Measurements from ENCODE around the gene NFE2L1.
"Not testable (repeated sequence)": the region's sequence is repeated elsewhere in the genome, so short reads cannot be mapped to it uniquely, and the experiment has no call there.

The NFE2L1 gene

DNA sequence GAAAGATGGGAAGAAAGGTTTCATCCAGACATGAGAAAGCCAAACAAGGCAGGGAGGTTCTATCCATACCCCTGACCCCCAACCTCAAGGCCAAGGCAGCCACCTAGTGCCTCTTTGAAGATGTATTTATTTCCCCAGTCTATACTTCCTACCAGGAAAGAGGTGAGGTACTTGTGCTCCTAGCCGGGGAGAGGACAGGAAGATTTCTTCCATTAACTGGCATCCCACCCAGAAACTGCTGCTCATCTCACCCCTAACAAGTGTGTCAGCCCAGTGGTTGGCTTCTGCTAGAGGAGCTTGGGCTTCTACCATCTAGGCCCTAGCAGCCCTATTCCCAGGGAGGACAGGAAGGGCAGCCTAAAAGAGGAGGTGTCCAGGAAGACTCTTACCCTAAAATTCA, 19.4 kb upstream of the NFE2L1 start:
- Histone ChIP-seq H3K27me3 (ENCODE audit: insufficient read depth, low read length, poor library complexity) (no peaks in the 10 kb centered on the region), H3K27ac (ENCODE audit: low read depth, low read length) (no peak overlapping the region), H3K36me3 (ENCODE audit: control insufficient read depth, insufficient read depth, low read length) (no peaks in the 10 kb centered on the region), H3K79me2 (ENCODE audit: control insufficient read depth, insufficient read depth, low read length) (no peaks in the 10 kb centered on the region), H3K23ac (ENCODE audit: low read length) (no peak overlapping the region), H2BK5ac (ENCODE audit: low read length) (no peak overlapping the region), H2BK15ac (replicated peaks; ENCODE audit: low read depth) (no peak overlapping the region), H3K4ac (ENCODE audit: low read depth, low read length) (no peak overlapping the region), H3K79me1 (ENCODE audit: low read length) (no peaks in the 10 kb centered on the region), H4K8ac (ENCODE audit: low read depth, low read length) (no peak overlapping the region), H3K4me2 (ENCODE audit: low read length) (no peak overlapping the region), H2AK5ac (ENCODE audit: low read length) (no peak overlapping the region), H2BK120ac (ENCODE audit: low read depth, low read length) (no peak overlapping the region), H3K9ac (ENCODE audit: low read length) (no peak overlapping the region), H4K5ac (ENCODE audit: low read length) (no peak overlapping the region), H3K18ac (ENCODE audit: low read length) (no peak overlapping the region), H3K56ac (ENCODE audit: low read length) (no peak overlapping the region), H3K4me3 (ENCODE audit: low read length) (no peak overlapping the region), H3K4me1 (ENCODE audit: control insufficient read depth, low read depth, low read length) (peaks cover 2% of the 10 kb centered on the region)
- WGBS (ENCODE audit: extremely low coverage, insufficient coverage, low lambda C conversion rate): no CpG with 5 or more reads among the region's 1 CpG
- no peak for DNase-seq

DNA sequence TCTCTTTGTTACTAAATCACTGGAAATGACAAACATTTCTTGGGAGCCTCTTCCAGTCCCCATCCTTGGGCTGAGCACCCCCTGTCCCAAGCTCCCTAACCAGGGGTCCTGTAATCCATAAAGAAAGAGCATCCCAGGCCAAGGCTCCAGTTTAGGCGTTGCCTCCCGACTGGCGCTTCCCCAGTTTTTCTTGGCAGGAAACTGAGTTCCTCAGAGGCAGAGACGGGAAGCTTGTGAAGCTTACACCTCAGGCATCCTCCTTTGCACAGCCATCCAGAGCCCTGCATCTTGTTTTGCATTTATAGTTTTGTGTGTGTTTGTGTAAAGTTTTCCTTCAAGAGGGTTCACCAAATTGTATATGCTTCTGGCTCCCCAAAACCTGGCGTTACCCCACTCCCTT, 17.6 kb upstream of the NFE2L1 start:
- Histone ChIP-seq H3K56ac (ENCODE audit: low read length) (no peak overlapping the region), H3K79me1 (ENCODE audit: low read length) (no peaks in the 10 kb centered on the region), H2BK120ac (ENCODE audit: low read depth, low read length) (no peak overlapping the region), H3K18ac (ENCODE audit: low read length) (no peak overlapping the region), H4K8ac (ENCODE audit: low read depth, low read length) (no peak overlapping the region), H3K9ac (ENCODE audit: low read length) (no peak overlapping the region), H3K27me3 (ENCODE audit: insufficient read depth, low read length, poor library complexity) (no peaks in the 10 kb centered on the region), H3K79me2 (ENCODE audit: control insufficient read depth, insufficient read depth, low read length) (no peaks in the 10 kb centered on the region), H2BK15ac (replicated peaks; ENCODE audit: low read depth) (no peak overlapping the region), H3K23ac (ENCODE audit: low read length) (no peak overlapping the region), H4K5ac (ENCODE audit: low read length) (no peak overlapping the region), H2AK5ac (ENCODE audit: low read length) (no peak overlapping the region), H2BK5ac (ENCODE audit: low read length) (no peak overlapping the region), H3K27ac (ENCODE audit: low read depth, low read length) (no peak overlapping the region), H3K4me1 (ENCODE audit: control insufficient read depth, low read depth, low read length) (peaks cover 2% of the 10 kb centered on the region), H3K36me3 (ENCODE audit: control insufficient read depth, insufficient read depth, low read length) (no peaks in the 10 kb centered on the region), H3K4ac (ENCODE audit: low read depth, low read length) (no peak overlapping the region), H3K4me2 (ENCODE audit: low read length) (no peak overlapping the region), H3K4me3 (ENCODE audit: low read length) (no peak overlapping the region)
- no CpG with 5 or more reads among the region's 5 CpGs for WGBS (ENCODE audit: extremely low coverage, insufficient coverage, low lambda C conversion rate)
- DNase-seq: no peak

DNA sequence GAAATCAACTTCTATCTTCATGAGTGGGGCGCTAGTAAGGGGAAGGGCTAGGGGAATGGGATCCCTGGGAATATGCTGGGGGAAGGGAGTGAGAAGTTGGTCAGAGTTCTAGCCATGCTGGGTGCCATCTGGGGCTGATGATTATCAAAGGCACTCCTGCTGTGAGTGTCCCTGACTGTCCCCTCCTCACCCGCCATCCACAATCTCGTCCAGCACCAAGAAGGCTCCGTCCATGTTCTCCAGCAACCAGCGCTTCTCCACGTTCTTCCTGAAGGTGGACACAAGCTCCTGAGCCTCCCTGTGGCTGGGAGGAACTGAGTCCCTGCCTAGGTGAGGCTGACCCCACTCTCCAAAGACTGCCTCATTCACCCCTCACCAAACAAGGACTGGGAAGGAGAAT, 16.2 kb upstream of the NFE2L1 start:
- H3K18ac ChIP-seq (ENCODE audit: low read length): no peak overlapping the region
- H3K36me3 ChIP-seq (ENCODE audit: control insufficient read depth, insufficient read depth, low read length): no peaks in the 10 kb centered on the region
- H3K27me3 ChIP-seq (ENCODE audit: insufficient read depth, low read length, poor library complexity): no peaks in the 10 kb centered on the region
- no peak for DNase-seq
- no peak overlapping the region for H3K56ac ChIP-seq (ENCODE audit: low read length)
- H3K4me2 ChIP-seq (ENCODE audit: low read length): no peak overlapping the region
- H3K79me1 ChIP-seq (ENCODE audit: low read length): no peaks in the 10 kb centered on the region
- H3K27ac ChIP-seq (ENCODE audit: low read depth, low read length): no peak overlapping the region
- H2BK5ac ChIP-seq (ENCODE audit: low read length): no peak overlapping the region
- H2AK5ac ChIP-seq (ENCODE audit: low read length): no peak overlapping the region
- H4K5ac ChIP-seq (ENCODE audit: low read length): no peak overlapping the region
- H3K23ac ChIP-seq (ENCODE audit: low read length): no peak overlapping the region
- H3K4ac ChIP-seq (ENCODE audit: low read depth, low read length): no peak overlapping the region
- H4K8ac ChIP-seq (ENCODE audit: low read depth, low read length): no peak overlapping the region
- no CpG with 5 or more reads among the region's 6 CpGs for WGBS (ENCODE audit: extremely low coverage, insufficient coverage, low lambda C conversion rate)
- no peak overlapping the region for H2BK120ac ChIP-seq (ENCODE audit: low read depth, low read length)
- H3K9ac ChIP-seq (ENCODE audit: low read length): no peak overlapping the region
- H3K79me2 ChIP-seq (ENCODE audit: control insufficient read depth, insufficient read depth, low read length): no peaks in the 10 kb centered on the region
- H2BK15ac ChIP-seq (replicated peaks; ENCODE audit: low read depth): no peak overlapping the region
- H3K4me1 ChIP-seq (ENCODE audit: control insufficient read depth, low read depth, low read length): no peaks in the 10 kb centered on the region
- no peak overlapping the region for H3K4me3 ChIP-seq (ENCODE audit: low read length)

DNA sequence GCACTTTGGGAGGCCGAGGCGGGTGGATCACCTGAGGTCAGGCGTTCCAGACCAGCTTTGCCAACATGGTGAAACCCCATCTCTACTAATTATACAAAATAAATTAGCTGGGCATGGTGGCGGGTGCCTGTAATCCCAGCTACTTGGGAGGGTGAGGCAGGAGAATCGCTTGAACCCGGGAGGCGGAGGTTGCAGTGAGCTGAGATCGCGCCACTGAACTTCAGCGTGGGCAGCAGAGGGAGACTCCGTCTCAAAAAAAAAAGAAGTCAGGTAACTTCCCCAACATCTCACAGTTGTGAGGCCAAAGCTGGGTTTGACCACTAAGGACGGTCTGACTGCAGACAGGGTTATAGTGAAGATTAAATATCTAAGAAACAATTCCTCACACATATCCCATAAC, 13.4 kb upstream of the NFE2L1 start:
- H3K27ac ChIP-seq (ENCODE audit: low read depth, low read length); H3K18ac ChIP-seq (ENCODE audit: low read length); H3K27me3 ChIP-seq (ENCODE audit: insufficient read depth, low read length, poor library complexity); H2AK5ac ChIP-seq (ENCODE audit: low read length); H3K4me1 ChIP-seq (ENCODE audit: control insufficient read depth, low read depth, low read length); H2BK15ac ChIP-seq (replicated peaks; ENCODE audit: low read depth); H3K56ac ChIP-seq (ENCODE audit: low read length); H4K5ac ChIP-seq (ENCODE audit: low read length); H4K8ac ChIP-seq (ENCODE audit: low read depth, low read length); H3K23ac ChIP-seq (ENCODE audit: low read length); H3K4me2 ChIP-seq (ENCODE audit: low read length); DNase-seq; H3K4ac ChIP-seq (ENCODE audit: low read depth, low read length); H2BK120ac ChIP-seq (ENCODE audit: low read depth, low read length); H3K79me2 ChIP-seq (ENCODE audit: control insufficient read depth, insufficient read depth, low read length); H3K9ac ChIP-seq (ENCODE audit: low read length); H3K36me3 ChIP-seq (ENCODE audit: control insufficient read depth, insufficient read depth, low read length); H3K79me1 ChIP-seq (ENCODE audit: low read length); H2BK5ac ChIP-seq (ENCODE audit: low read length); H3K4me3 ChIP-seq (ENCODE audit: low read length): not testable (repeated sequence)
- no CpG with 5 or more reads among the region's 12 CpGs for WGBS (ENCODE audit: extremely low coverage, insufficient coverage, low lambda C conversion rate)

- no peak overlapping the region for H3K9ac ChIP-seq (ENCODE audit: low read length)
- H2BK120ac ChIP-seq (ENCODE audit: low read depth, low read length): no peak overlapping the region
- no peak overlapping the region for H4K5ac ChIP-seq (ENCODE audit: low read length)
- no peak overlapping the region for H3K4me2 ChIP-seq (ENCODE audit: low read length)
- no peak overlapping the region for H2BK15ac ChIP-seq (replicated peaks; ENCODE audit: low read depth)
- H3K27me3 ChIP-seq (ENCODE audit: insufficient read depth, low read length, poor library complexity): peaks cover 7% of the 10 kb centered on the region
- no peaks in the 10 kb centered on the region for H3K79me1 ChIP-seq (ENCODE audit: low read length)
- no peak overlapping the region for H3K23ac ChIP-seq (ENCODE audit: low read length)
- no peak overlapping the region for H4K8ac ChIP-seq (ENCODE audit: low read depth, low read length)
- no peak overlapping the region for H3K56ac ChIP-seq (ENCODE audit: low read length)
- DNase-seq: no peak
- WGBS (ENCODE audit: extremely low coverage, insufficient coverage, low lambda C conversion rate): no CpG with 5 or more reads among the region's 6 CpGs
- H3K79me2 ChIP-seq (ENCODE audit: control insufficient read depth, insufficient read depth, low read length): no peaks in the 10 kb centered on the region
- no peak overlapping the region for H3K4me3 ChIP-seq (ENCODE audit: low read length)
- peaks cover 2% of the 10 kb centered on the region for H3K4me1 ChIP-seq (ENCODE audit: control insufficient read depth, low read depth, low read length)
- no peaks in the 10 kb centered on the region for H3K36me3 ChIP-seq (ENCODE audit: control insufficient read depth, insufficient read depth, low read length)
- H2AK5ac ChIP-seq (ENCODE audit: low read length): no peak overlapping the region
- no peak overlapping the region for H3K4ac ChIP-seq (ENCODE audit: low read depth, low read length)
- H3K18ac ChIP-seq (ENCODE audit: low read length): no peak overlapping the region
- no peak overlapping the region for H3K27ac ChIP-seq (ENCODE audit: low read depth, low read length)
- no peak overlapping the region for H2BK5ac ChIP-seq (ENCODE audit: low read length)
Observed at GRCh38 chr17:48036693-48037035, 11.5 kb upstream of the NFE2L1 start.

- peak within 1 kb of the TSS; percentile 30 for H3K4me3 ChIP-seq (ENCODE audit: low read length)
- H3K79me1 ChIP-seq (ENCODE audit: low read length): no peaks in the 10 kb centered on the region
- H3K18ac ChIP-seq (ENCODE audit: low read length): peak within 1 kb of the TSS; percentile 24
- no peak within 1 kb of the TSS for H2BK120ac ChIP-seq (ENCODE audit: low read depth, low read length)
- no peak within 1 kb of the TSS for H4K8ac ChIP-seq (ENCODE audit: low read depth, low read length)
- peak within 1 kb of the TSS; percentile 75 for H3K4me2 ChIP-seq (ENCODE audit: low read length)
- no peak for DNase-seq
- H4K5ac ChIP-seq (ENCODE audit: low read length): no peak within 1 kb of the TSS
- no peak within 1 kb of the TSS for H3K27ac ChIP-seq (ENCODE audit: low read depth, low read length)
- peak within 1 kb of the TSS; percentile 80 for H3K56ac ChIP-seq (ENCODE audit: low read length)
- H3K4me1 ChIP-seq (ENCODE audit: control insufficient read depth, low read depth, low read length): peaks cover 2% of the 10 kb centered on the region
- H2BK15ac ChIP-seq (replicated peaks; ENCODE audit: low read depth): no peak within 1 kb of the TSS
- H2BK5ac ChIP-seq (ENCODE audit: low read length): no peak within 1 kb of the TSS
- H3K27me3 ChIP-seq (ENCODE audit: insufficient read depth, low read length, poor library complexity): peaks cover 7% of the 10 kb centered on the region
- WGBS (ENCODE audit: extremely low coverage, insufficient coverage, low lambda C conversion rate): no CpG with 5 or more reads among the region's 73 CpGs
- H3K23ac ChIP-seq (ENCODE audit: low read length): peak within 1 kb of the TSS; percentile 80
- no peak within 1 kb of the TSS for H3K4ac ChIP-seq (ENCODE audit: low read depth, low read length)
- no peaks in the 10 kb centered on the region for H3K36me3 ChIP-seq (ENCODE audit: control insufficient read depth, insufficient read depth, low read length)
- no peak within 1 kb of the TSS for H2AK5ac ChIP-seq (ENCODE audit: low read length)
- no peaks in the 10 kb centered on the region for H3K79me2 ChIP-seq (ENCODE audit: control insufficient read depth, insufficient read depth, low read length)
- peak within 1 kb of the TSS; percentile 63 for H3K9ac ChIP-seq (ENCODE audit: low read length)
Observed at GRCh38 chr17:48037036-48037837, 10.9 kb upstream of the NFE2L1 start, which contains the start of gene COPZ2. COPZ2 (minus strand) TSS chr17:48037797; CDS start chr17:48037777, 20 bp downstream.
